IPS-20b (cell line): ENCODE data around the gene RETREG1.
A peak's percentile ranks its signal among the peaks of the same experiment; 100 is the strongest.
"Not testable (repeated sequence)": the region's sequence is repeated elsewhere in the genome, so short reads cannot be mapped to it uniquely, and the experiment has no call there.

Experiments used
- H3K27ac ChIP-seq: one replicate; pipeline ENCODE4 v1.5.1; 2013; ENCODE audit warnings: low read length
- H3K27me3 ChIP-seq: 2 replicates; pipeline ENCODE4 v1.6.1; 2013; ENCODE audit warnings: mild to moderate bottlenecking, low read length, inconsistent platforms; ENCODE audit not compliant: insufficient read depth
- H3K36me3 ChIP-seq: 2 replicates; pipeline ENCODE4 v1.6.1; 2013; ENCODE audit warnings: low read depth, mild to moderate bottlenecking, inconsistent platforms, low read length, moderate library complexity; ENCODE audit not compliant: insufficient read depth
- H3K4me1 ChIP-seq: 2 replicates; pipeline ENCODE4 v1.6.1; 2013; ENCODE audit warnings: mild to moderate bottlenecking, control low read depth, inconsistent platforms, low read length, moderate library complexity; ENCODE audit not compliant: insufficient read depth
- H3K4me3 ChIP-seq: 2 replicates; pipeline ENCODE4 v1.5.1; 2013; ENCODE audit warnings: mild to moderate bottlenecking, low read length, inconsistent platforms
- H3K9ac ChIP-seq: 2 replicates; pipeline ENCODE4 v1.6.1; 2013; ENCODE audit warnings: low read depth, mild to moderate bottlenecking, inconsistent platforms, low read length, moderate library complexity
- H3K9me3 ChIP-seq: 2 replicates; pipeline ENCODE4 v1.6.1; 2013; ENCODE audit warnings: mild to moderate bottlenecking, low read depth, low read length, inconsistent platforms; ENCODE audit not compliant: insufficient read depth

Gene RETREG1

GRCh38 chr5:16616536-16617273 lies at the start of gene RETREG1:
Gene RETREG1, minus strand, starts transcription at chr5:16616997. Its CDS starts 26 bp downstream, at chr5:16616971.
- peak within 1 kb of the TSS; percentile 37; the same call in 1 of the 2 replicates for H3K9ac ChIP-seq
- H3K9me3 ChIP-seq: no peaks in the 10 kb centered on the region
- H3K4me1 ChIP-seq: peaks cover 4% of the 10 kb centered on the region
- H3K27ac ChIP-seq: no peak within 1 kb of the TSS
- H3K27me3 ChIP-seq: peaks cover 61% of the 10 kb centered on the region
- no peaks in the 10 kb centered on the region for H3K36me3 ChIP-seq
- peak within 1 kb of the TSS; percentile 77 for H3K4me3 ChIP-seq

- no peaks in the 10 kb centered on the region for H3K9me3 ChIP-seq
- no peaks in the 10 kb centered on the region for H3K4me1 ChIP-seq
- no peak overlapping the region for H3K9ac ChIP-seq
- H3K27ac ChIP-seq: no peak overlapping the region
- no peaks in the 10 kb centered on the region for H3K27me3 ChIP-seq
- peaks cover 75% of the 10 kb centered on the region for H3K36me3 ChIP-seq
- no peak overlapping the region for H3K4me3 ChIP-seq
These were observed 49.5 kb upstream of the RETREG1 start for GRCh38 chr5:16666130-16666882.

- Histone ChIP-seq H3K4me1 (no peaks in the 10 kb centered on the region), H3K9me3 (no peaks in the 10 kb centered on the region), H3K9ac (no peak overlapping the region), H3K27ac (no peak overlapping the region), H3K27me3 (no peaks in the 10 kb centered on the region), H3K4me3 (no peak overlapping the region), H3K36me3 (peaks cover 68% of the 10 kb centered on the region)
These were observed 48.8 kb upstream of the RETREG1 start for GRCh38 chr5:16665601-16666000.

GRCh38 chr5:16664368-16664767 lies 47.6 kb upstream of the RETREG1 start:
- Histone ChIP-seq H3K4me1 (no peaks in the 10 kb centered on the region), H3K9me3 (no peaks in the 10 kb centered on the region), H3K9ac (no peak overlapping the region), H3K4me3 (no peak overlapping the region), H3K27ac (no peak overlapping the region), H3K27me3 (no peaks in the 10 kb centered on the region), H3K36me3 (peaks cover 56% of the 10 kb centered on the region)

- H3K27me3 ChIP-seq: no peaks in the 10 kb centered on the region
- no peaks in the 10 kb centered on the region for H3K9me3 ChIP-seq
- no peak overlapping the region for H3K27ac ChIP-seq
- H3K4me1 ChIP-seq: no peaks in the 10 kb centered on the region
- H3K36me3 ChIP-seq: peaks cover 52% of the 10 kb centered on the region
- H3K9ac ChIP-seq: no peak overlapping the region
- H3K4me3 ChIP-seq: no peak overlapping the region
These were observed 47.0 kb upstream of the RETREG1 start for GRCh38 chr5:16663840-16664239.

GRCh38 chr5:16661713-16662112 lies 44.9 kb upstream of the RETREG1 start:
- H3K4me3 ChIP-seq: no peak overlapping the region
- H3K9me3 ChIP-seq: no peaks in the 10 kb centered on the region
- no peaks in the 10 kb centered on the region for H3K4me1 ChIP-seq
- no peak overlapping the region for H3K9ac ChIP-seq
- H3K27me3 ChIP-seq: no peaks in the 10 kb centered on the region
- no peak overlapping the region for H3K27ac ChIP-seq
- H3K36me3 ChIP-seq: peaks cover 31% of the 10 kb centered on the region

GRCh38 chr5:16660982-16661381 lies 44.2 kb upstream of the RETREG1 start:
- H3K27me3 ChIP-seq: no peaks in the 10 kb centered on the region
- H3K4me1 ChIP-seq: no peaks in the 10 kb centered on the region
- H3K27ac ChIP-seq: no peak overlapping the region
- H3K4me3 ChIP-seq: no peak overlapping the region
- no peaks in the 10 kb centered on the region for H3K9me3 ChIP-seq
- H3K36me3 ChIP-seq: peaks cover 24% of the 10 kb centered on the region
- no peak overlapping the region for H3K9ac ChIP-seq

- Histone ChIP-seq H3K27me3 (no peaks in the 10 kb centered on the region), H3K9ac (no peak overlapping the region), H3K27ac (no peak overlapping the region), H3K9me3 (no peaks in the 10 kb centered on the region), H3K36me3 (peaks cover 9% of the 10 kb centered on the region), H3K4me1 (no peaks in the 10 kb centered on the region), H3K4me3 (no peak overlapping the region)
These were observed 42.7 kb upstream of the RETREG1 start for GRCh38 chr5:16659536-16659935.

GRCh38 chr5:16656561-16657191 lies 39.9 kb upstream of the RETREG1 start:
- Histone ChIP-seq H3K27ac (no peak overlapping the region), H3K4me3 (no peak overlapping the region), H3K4me1 (no peaks in the 10 kb centered on the region), H3K9ac (no peak overlapping the region), H3K27me3 (no peaks in the 10 kb centered on the region), H3K9me3 (no peaks in the 10 kb centered on the region), H3K36me3 (no peaks in the 10 kb centered on the region)

- H3K9me3 ChIP-seq: no peaks in the 10 kb centered on the region
- no peaks in the 10 kb centered on the region for H3K27me3 ChIP-seq
- H3K36me3 ChIP-seq: no peaks in the 10 kb centered on the region
- H3K9ac ChIP-seq: no peak overlapping the region
- no peaks in the 10 kb centered on the region for H3K4me1 ChIP-seq
- H3K4me3 ChIP-seq: no peak overlapping the region
- H3K27ac ChIP-seq: no peak overlapping the region
These were observed 38.0 kb upstream of the RETREG1 start for GRCh38 chr5:16654647-16655334.

- H3K9me3 ChIP-seq, H3K27ac ChIP-seq, H3K36me3 ChIP-seq: not testable (repeated sequence)
These were observed 31.9 kb upstream of the RETREG1 start for GRCh38 chr5:16648739-16649138.

More at GRCh38 chr5:16648739-16649138, 31.9 kb upstream of the RETREG1 start:
- not testable (repeated sequence) for H3K9ac ChIP-seq, H3K4me1 ChIP-seq, H3K4me3 ChIP-seq, H3K27me3 ChIP-seq
